Medulla oblongata (tissue), 1 donor: Measurements from ENCODE around the gene COL20A1.

Source experiments
- DNase-seq: peaks from one replicate; pipeline ENCODE4 v3.0.0-alpha.2; 2015; ENCODE audit errors: extremely low spot score

Gene COL20A1

DNA sequence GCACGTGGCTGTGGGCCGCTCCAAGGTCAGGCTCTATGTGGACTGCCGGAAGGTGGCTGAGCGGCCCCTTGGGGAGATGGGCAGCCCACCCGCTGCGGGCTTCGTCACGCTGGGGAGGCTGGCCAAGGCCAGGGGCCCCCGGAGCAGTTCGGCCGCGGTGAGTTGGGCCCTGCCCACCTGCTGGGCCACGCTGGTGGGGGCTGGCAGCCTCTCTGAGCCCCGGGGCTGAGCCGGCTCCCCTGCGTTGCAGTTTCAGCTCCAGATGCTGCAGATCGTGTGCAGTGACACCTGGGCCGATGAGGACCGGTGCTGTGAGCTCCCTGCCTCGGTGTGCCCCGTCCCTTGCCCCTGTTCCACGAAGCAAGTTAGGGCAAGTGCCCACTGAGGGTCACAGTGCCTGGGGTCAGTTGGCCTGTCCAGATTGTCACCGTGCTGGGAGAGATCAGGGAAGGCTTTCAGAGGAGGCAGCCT lies 27.1 kb downstream of the COL20A1 start:
- no peak for DNase-seq

DNA sequence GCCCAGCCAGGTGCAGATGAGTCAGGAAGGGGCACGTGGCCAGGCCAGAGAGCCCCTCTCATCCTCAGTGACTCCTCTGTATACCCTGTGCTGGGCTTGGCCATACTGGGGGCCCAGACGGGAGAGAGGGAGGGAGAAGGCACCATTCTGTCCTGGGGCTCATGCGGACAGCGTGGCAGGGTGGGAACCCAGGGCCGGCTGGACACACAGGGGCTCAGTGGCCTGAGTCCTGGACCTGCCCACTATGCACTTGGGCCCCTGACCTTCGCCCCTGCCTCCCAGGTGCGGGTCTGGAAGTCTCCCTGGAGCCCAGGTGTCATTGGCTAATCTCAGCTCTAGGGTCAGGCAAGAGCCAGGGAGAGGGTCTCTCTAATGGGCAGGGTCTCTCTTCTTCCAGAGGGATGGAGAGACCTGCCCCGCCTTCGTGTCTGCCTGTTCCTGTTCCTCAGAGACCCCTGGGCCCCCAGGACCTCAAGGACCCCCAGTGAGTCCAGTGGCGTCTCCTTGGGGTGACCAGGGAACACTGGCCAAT lies 27.7 kb downstream of the COL20A1 start:
- DNase-seq = no peak

DNA sequence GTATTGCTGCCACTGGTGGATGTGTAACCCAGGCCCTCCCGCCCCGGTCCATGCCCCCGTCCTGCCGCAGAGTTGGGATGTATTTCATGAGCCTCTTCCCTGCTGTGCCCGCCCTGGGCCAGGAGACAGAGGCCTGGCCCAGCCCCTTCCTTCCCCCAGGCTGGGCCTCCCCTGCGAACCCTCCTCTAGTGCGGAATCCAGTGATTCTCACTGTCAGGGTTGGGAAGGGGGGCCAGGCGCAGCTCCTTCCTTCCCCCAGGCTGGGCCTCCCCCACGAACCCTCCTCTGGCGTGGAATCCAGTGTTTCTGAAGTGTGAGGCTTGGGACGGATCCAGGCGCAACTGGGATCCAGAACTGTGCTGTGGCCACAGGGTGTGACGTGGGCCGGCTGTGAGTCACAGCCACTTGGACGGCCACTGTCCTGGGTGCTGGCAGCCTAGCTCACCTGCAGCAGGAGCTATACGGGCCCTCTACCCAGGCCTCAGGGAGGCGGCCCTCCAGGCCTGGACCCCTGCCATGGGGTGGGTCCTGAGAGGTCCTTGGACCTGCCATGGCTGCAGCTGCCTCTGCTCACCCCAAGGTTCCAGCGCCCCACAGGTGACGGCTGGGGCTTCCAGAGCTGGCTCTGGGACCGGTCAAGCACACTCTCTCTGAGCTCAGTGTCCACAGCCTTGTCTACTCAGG lies 28.3 kb downstream of the COL20A1 start:
- no peak for DNase-seq

DNA sequence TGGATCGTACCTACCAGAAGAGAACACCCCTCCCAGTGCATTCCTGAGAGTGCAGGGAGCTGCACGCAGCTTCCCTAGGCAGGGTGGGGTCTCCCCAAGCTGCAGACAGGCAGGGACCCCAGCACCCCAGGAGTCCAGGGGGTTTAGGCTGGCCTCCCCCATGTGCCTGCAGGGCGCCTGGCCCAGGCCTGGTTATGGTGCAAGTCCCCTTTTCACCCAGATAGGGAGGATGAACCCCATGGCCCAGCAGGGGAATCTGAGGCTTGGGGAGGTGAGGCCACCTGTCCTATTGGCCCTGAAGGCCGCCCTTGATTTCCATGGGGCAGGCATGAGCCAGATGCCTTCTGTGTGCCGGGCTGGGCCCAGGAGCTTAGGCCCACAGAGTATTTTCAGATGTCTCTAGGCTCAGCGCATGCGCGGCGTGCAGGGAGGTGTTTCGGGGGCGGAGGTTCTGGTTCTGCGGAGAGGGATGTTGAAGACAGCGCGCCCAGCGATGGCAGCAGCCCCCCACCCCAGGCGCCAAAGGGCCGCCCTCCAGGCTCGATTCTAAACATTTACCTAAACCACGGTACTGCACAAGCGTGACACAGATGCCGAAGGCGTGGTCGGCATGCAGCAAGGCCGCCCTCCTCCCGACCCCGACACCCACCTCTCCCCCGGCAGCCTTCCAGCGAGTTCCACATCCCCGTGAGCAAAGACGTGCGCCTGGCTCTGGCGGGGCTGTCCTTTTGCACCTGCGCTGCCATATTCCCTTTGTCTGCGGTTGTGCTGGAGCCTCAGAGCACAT lies 29.4 kb downstream of the COL20A1 start:
- DNase-seq = no peak

DNA sequence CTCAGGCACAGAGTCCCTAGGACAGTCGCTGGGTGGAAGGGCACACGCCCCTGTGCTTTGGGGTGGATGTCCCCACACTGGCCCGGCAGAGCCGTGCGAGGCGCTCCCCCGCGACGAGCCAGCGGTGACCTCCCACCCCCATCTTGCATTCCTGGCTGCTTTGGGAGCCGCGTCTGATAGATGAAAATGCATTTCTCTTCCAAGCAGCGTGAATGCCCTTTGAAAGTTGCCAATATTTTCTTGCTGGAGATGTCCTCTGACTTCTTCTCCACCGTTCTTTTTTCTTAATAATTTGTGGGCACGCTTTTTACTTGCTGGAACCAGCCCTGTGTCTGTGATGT lies 29.9 kb downstream of the COL20A1 start:
- DNase-seq = no peak

DNA sequence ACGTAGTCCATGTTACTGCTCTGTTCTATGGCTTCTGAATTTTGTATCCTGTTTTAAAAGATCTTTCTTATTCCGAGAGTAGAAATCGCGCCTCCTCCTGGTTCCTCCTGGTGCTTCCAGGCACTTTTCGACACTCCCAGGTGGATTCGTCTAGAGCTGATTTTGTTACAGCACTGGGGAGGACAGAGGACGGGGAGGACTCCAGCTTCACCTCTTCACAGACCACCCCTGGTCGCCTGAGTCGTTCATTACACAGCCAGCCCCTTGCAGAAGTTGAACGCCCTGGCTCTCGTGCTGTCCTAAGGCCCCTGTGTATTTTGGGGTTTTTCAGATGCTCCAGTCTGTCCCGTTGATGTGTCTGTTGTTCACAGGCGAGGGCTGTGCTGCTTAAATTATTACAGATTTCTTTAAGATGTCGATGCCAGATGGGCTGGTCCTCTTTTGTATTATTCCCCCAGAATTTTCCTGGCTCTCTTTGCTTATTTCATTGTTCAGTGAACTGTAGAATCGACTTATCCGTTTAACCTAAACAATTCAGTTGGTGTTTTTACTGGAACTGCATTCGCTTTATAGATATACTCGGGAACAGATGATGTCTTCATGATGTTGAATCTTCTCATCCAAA lies 30.5 kb downstream of the COL20A1 start:
- DNase-seq = no peak

GRCh38 chr20:63325021-63325471 lies 32.1 kb downstream of the COL20A1 start:
- no peak for DNase-seq

DNA sequence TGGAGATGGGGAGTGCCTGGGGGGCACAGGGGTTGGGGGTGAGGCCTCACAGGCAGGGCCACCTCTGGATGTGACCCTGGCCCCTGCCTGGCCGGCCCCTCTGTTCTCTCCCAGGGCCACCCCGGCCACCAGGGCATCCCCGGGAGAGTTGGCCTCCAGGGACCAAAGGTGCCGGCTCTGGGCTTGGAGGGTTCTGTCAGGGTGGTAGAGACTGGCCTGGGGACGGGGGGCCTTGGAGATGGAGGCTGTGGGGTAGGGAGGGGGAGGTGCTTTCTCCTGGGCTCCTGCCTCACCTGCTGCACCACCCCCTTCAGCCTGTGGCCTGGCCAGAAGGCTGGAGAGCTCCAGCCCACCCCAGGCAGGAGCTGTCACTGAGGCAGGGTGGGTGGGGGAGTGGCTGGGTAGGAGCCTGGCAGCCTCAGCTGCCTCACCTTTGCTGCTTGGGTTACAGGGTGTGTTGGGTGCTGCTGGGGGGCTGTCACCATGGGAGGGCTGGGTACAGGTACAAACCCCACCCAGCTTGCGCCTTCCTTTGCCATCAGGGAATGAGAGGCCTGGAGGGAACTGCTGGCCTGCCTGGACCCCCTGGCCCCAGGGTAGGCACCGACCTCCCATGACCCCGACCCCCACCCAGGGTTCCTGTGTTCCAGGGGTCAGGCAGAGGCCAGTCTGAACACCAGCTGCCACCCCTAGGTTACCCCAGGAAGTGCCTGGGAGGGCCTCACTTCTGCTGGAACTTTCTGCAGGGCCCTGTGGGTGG lies 32.7 kb downstream of the COL20A1 start:
- no peak for DNase-seq

DNA sequence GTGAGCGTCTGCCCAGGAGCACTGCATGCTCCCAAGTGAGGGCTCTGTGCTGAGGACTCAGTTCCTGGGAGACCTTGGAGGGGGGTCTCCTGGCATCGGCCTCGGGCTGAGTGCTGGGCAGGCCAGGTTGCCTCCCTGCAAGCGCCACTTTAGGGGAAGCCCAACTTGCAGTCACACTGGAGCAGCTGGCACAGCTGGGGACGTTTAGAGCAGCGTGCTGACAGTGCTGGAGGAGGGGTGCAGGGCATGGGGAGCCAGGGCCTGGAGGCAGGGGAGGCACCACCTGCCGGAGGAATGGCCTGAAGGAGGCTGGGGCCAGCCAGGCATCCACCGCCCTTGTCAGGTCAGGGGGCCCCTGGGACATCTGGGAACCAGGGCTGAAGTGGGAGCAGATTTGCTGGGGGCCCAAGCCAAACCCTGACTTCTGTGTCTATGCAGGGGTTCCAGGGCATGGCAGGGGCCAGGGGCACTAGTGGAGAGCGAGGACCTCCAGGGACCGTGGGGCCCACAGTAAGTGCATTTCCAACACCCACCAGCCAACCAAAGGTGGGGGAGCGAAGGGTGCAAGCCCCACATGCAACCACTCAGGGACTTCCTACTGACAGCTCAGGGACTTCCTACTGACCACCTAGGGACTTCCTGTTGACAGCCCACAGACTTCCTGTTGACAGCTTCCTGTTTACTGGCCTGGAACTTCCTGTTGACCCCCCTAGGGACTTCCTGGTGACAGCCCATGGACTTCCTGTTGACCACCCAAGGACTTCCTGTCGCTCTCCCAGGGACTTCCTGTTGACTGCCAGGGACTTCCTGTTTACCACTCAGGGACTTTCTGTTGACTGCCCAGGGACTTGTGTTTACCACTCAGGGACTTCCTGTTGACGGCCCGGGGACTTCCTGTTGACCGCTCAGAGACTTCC lies 33.6 kb downstream of the COL20A1 start:
- DNase-seq = no peak

DNA sequence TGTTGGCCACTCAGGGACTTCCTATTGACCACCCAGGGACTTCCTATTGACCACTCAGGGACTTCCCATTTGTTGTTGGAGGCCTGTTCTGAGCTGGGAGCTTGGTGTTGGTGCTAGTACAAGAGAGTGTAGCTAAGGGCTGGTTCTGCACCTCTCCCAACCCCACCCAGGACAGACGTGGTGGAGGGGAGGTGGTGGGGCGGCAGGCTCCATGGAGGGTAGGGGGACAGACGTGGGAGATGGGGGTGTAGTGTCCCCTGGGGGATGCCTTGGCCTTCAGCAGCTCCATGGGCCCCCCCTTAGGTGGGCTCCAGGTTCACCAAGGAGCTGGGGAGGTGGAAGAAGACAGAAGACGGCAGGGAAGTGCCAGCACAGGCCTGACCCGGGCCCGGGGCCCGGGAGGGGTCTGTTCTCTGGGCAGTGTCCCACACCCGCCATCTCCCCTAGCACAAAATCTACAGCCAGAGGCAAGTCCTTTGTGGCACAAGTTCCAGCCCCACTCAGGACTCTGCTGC lies 34.3 kb downstream of the COL20A1 start:
- DNase-seq = no peak

DNA sequence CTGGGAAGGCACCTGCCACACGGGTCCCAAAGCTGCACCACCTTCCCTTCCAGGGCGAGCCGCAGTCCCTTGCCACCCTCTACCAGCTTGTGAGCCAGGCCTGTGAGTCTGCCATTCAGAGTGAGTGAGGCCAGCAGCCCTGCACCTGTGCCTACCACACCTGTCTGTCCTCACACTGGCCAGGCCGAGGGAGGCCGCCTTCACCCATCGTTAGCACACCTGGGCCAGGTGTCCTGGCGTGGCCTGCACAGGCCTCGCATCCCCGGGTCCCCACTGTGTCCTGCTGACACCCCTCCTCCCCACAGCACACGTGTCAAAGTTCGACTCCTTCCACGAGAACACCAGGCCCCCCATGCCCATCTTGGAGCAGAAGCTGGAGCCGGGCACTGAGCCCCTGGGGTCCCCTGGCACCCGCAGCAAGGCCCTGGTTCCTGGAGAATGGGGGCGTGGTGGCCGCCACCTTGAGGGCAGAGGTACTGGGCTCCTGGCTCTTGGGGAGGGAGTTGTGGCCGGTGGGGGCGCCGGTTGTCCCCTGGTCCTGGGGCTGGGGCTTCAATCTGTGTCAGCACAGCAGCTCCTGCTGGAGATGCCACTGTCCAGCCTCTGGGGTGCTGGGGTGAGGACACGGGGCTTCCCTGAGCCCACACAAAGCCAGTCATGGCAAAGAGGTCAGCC lies 35.2 kb downstream of the COL20A1 start:
- no peak for DNase-seq

GRCh38 chr20:63328718-63329275 lies 35.8 kb downstream of the COL20A1 start:
- no peak for DNase-seq

DNA sequence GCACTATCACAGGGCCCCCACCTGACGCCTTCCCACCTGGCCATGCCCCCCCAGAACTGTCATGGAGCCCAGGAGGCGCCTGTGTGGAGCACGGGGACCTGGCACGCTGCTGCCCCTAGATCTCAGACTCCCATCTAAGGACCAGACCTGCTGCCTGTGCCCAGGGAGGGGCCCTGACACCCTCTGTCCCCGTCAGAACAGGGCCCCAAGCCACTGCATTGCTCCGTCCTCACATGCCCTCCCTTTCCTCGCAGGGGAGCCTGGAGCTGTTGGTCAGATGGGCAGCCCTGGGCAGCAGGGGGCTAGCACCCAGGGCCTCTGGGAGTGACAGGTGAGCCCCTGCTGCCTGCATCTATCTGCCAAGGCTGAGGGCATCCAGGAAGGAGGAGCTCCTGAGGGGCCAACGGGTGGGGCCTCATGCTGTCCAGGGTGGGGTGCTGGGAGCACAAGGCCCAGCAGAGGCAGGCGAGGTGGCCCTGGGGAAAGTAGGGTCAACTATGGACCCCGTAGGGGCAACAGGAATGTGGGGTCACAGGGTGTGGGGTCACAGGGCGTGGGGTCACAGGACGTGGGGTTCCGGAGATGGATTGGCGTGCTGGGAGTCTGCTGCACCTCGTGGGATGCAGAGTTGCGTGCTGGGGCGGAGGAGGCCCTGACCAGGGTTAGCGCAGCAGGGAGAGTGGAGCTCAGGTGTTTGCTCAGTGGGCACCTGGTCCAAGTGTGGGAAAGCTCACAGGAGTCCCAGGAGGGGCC lies 36.5 kb downstream of the COL20A1 start:
- DNase-seq = no peak

DNA sequence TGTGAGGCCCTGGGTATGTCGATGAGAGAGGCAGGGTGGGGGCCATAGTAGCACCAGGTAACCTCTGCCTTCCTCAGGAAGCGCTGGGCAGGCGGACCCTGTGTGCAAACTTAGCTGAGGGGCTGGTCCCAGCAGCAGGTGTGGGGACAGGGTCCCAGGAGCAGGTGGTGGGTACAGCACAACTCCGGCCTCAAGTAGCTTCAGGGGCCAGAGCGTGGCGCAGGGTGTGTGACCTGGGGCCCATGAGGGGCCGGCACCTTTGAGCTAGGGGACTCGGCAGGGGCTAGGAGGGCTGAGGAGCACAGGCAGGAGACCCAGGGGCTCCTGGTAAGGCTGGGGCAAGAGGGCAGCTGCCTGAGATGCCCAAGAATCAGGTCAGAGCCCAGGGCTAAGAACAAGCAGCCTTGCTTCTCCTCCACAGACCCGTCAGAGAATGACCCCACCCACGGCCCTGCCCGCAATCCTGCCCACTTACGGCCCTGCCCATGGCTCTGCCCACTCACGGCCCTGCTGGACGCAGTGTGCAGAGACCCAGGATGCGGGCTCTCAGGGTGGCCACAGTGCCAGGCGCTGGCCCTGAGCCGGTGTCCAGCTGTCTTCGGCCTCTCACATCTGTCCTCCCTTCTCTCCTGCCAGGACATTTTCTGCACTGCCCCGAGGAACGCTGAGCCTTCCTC lies 37.2 kb downstream of the COL20A1 start:
- DNase-seq = no peak

DNA sequence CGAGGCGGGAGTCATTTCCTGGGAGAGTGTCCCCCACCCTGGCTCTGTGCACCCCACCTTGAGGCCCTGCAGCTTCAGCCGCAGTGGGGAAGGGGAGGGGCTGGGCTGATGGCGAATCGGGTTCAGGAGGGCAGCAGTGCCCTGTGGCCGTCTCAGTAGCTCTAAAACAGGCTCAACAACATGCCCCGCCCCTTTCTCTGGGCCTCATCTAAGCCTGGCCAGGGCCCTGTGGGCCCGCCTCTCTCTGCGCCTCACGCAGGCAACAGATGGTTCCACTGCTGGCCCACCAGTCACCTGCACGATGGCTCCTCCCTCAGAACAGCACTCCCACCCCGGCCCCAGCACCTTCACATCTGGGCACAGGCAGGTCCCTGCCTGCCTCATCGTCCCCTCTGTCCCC lies 38.0 kb downstream of the COL20A1 start:
- no peak for DNase-seq

GRCh38 chr20:63331741-63332400 lies 38.9 kb downstream of the COL20A1 start:
- no peak for DNase-seq

DNA sequence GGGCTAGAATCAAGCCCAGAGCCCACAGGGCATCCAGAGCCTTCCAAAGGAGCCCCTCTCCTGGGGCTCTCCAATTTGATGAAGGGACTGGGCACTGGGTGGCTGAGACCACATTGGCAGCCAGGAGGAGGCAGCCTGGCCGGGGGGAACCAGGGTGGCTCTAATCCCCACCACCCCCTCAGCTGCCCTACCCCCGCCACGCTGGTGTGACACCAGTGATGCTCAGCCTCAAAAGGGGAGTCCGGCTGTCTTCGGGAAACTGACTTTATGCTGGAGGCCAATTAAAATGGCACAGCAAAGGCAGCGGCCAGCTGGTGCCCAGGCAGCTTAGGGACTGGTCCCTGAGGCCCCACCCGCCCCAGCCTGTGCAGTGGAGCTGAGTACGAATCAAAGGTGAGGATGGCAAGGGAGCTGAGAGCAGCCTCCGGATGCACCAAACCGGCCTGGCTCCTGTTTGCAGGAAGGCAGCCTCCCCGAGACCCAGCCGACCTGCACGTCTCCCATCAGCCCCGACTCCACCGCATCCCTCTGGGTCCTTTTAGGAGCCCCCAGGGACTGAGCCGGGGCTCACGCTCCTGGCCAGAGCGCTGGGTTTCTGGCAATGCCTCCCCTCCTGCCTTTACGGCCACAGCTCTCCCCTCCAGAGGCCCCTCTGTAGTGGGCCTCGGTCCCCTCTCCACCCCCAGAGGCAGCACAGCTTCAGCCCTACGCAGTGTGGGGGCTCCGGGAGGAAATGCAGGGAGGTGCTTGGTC lies 39.7 kb downstream of the COL20A1 start:
- no peak for DNase-seq
